ENCODE data around the gene KLHL29.
A peak's percentile ranks its signal among the peaks of the same experiment; 100 is the strongest.

The KLHL29 gene

DNA sequence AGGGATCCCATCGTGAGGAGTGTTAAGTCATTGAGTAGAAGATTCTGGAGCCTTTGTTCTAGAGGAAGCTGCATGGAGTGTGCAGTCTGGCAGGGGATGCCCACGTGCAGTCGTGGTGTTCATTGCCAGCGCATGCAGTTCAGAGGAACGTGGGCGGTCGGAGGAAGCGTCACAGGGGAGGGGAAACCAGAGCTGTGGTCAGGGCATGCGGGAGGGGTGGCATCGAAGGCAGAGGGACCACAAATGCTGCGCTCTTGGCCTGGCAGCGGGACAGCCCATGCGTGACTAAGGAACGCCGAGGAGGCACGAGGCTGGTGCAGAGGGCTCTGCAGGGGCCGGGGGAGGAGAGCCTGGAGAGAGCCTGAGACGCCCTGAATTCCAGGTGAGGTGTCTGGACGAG is 141.1 kb downstream of the KLHL29 start:
- Histone ChIP-seq H3K4me2 (ENCODE audit: insufficient read depth, low read length, poor library complexity, severe bottlenecking) (no peak overlapping the region), H3K9me3 (replicated peaks in 1 of 2; ENCODE audit: control insufficient read depth in 2 of 2, insufficient read depth in 1 of 2, low read depth in 1 of 2, low read length in 2 of 2) (no peaks in the 10 kb centered on the region), H3K18ac (ENCODE audit: low read length) (peak overlapping the region; percentile 87), H3K27me3 (ENCODE audit: control insufficient read depth in 3 of 3, insufficient read depth in 3 of 3, low read depth in 1 of 3, low read length in 3 of 3) (no peaks in the 10 kb centered on the region), H3K4ac (ENCODE audit: low read length) (no peak overlapping the region), H2BK15ac (ENCODE audit: low read length) (no peak overlapping the region), H3K79me1 (ENCODE audit: low read depth, low read length) (no peaks in the 10 kb centered on the region), H2BK12ac (ENCODE audit: low read length) (no peak overlapping the region), H2AK5ac (ENCODE audit: low read depth, low read length) (peak overlapping the region; percentile 16), H3K14ac (ENCODE audit: low read length) (no peak overlapping the region), H2AFZ (ENCODE audit: low read length) (no peak overlapping the region), H3K9ac (ENCODE audit: low read depth, low read length, poor library complexity) (no peak overlapping the region), H3K4me1 (ENCODE audit: control insufficient read depth in 2 of 2, insufficient read depth in 1 of 2, low read depth in 1 of 2, low read length in 2 of 2) (peaks cover 11 to 17% of the 10 kb centered on the region in 2 donors), H2BK120ac (ENCODE audit: low read depth, low read length) (no peak overlapping the region), H3K23ac (ENCODE audit: low read depth, low read length, poor library complexity) (no peak overlapping the region), H2BK5ac (ENCODE audit: low read length) (no peak overlapping the region), H4K8ac (ENCODE audit: low read depth, low read length) (no peak overlapping the region), H4K91ac (ENCODE audit: low read depth, low read length, poor library complexity) (no peak overlapping the region), H3K27ac (replicated peaks; ENCODE audit: low read length) (no peak overlapping the region), H3K36me3 (replicated peaks in 1 of 2; ENCODE audit: control insufficient read depth in 2 of 2, insufficient read depth in 2 of 2, low read length in 2 of 2) (no peaks in the 10 kb centered on the region), H3K4me3 (ENCODE audit: low read length in 2 of 2) (no peak overlapping the region)
- no CpG with 5 or more reads among the region's 19 CpGs for WGBS, 2 donors (ENCODE audit: extremely low coverage in 2 of 2, insufficient read length in 2 of 2, insufficient replicate concordance in 1 of 2)
- no peak for DNase-seq (ENCODE audit: low spot score)

DNA sequence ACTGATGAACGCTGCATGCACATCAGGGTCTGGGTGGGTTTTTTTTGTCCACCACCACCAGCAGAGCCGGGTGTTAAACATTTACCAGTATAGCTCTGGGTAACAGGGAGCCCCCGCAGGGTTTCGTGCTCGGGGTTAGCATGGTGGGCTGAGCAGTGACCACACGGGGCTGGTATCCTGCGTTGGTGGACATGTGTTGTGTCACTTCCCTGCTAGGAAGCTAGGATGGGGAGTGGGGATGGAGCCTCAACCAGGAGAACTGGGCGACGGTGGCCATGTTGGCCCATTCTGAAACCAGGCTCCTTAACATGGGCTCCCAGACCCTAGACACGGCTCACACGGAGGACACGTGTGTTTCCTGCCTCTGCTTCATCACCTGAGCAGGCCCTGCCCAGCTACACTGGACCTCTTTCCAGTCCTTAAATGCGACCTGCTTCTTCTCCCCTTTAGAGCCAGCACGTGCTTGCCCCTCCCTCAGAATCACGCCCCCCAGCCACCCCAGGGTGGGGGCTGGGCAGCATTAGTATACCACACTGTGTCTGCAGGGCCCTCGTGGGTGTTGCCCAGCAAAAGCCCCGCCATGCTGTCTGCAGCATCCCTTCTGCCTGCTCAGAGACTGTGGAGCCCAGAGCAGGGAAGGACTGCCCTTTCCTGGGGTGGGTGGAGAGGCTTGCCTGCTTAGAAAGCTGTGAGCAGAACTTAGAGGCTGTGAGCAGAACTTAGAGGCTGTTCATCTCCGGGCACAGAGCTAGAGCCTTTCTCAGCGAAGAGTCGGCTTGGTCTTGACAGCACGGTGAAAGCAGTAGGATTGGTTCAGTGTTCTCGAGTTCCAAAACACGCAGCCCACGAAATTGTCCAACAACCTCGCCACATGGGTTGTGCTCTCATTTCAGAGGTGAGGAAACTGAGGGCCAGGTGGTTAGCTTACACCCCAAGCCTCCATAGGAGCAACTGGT is 142.1 kb downstream of the KLHL29 start:
- peaks cover 11 to 17% of the 10 kb centered on the region in 2 donors for H3K4me1 ChIP-seq (ENCODE audit: control insufficient read depth in 2 of 2, insufficient read depth in 1 of 2, low read depth in 1 of 2, low read length in 2 of 2)
- H3K14ac ChIP-seq (ENCODE audit: low read length), result peak overlapping the region; percentile 42
- no peak overlapping the region for H3K4me2 ChIP-seq (ENCODE audit: insufficient read depth, low read length, poor library complexity, severe bottlenecking)
- no peaks in the 10 kb centered on the region for H3K9me3 ChIP-seq (replicated peaks in 1 of 2; ENCODE audit: control insufficient read depth in 2 of 2, insufficient read depth in 1 of 2, low read depth in 1 of 2, low read length in 2 of 2)
- no peak overlapping the region for H2AFZ ChIP-seq (ENCODE audit: low read length)
- no peak overlapping the region for H2BK120ac ChIP-seq (ENCODE audit: low read depth, low read length)
- peak overlapping the region; percentile 44 for H3K18ac ChIP-seq (ENCODE audit: low read length)
- no peak overlapping the region for H3K23ac ChIP-seq (ENCODE audit: low read depth, low read length, poor library complexity)
- H2BK15ac ChIP-seq (ENCODE audit: low read length), result no peak overlapping the region
- DNase-seq (ENCODE audit: low spot score), result no peak
- no peaks in the 10 kb centered on the region for H3K27me3 ChIP-seq (ENCODE audit: control insufficient read depth in 3 of 3, insufficient read depth in 3 of 3, low read depth in 1 of 3, low read length in 3 of 3)
- no peak overlapping the region for H2BK5ac ChIP-seq (ENCODE audit: low read length)
- H2AK5ac ChIP-seq (ENCODE audit: low read depth, low read length), result peak overlapping the region; percentile 16
- H3K36me3 ChIP-seq (replicated peaks in 1 of 2; ENCODE audit: control insufficient read depth in 2 of 2, insufficient read depth in 2 of 2, low read length in 2 of 2), result no peaks in the 10 kb centered on the region
- H3K27ac ChIP-seq (replicated peaks; ENCODE audit: low read length), result no peak overlapping the region
- no peak overlapping the region for H4K8ac ChIP-seq (ENCODE audit: low read depth, low read length)
- H3K9ac ChIP-seq (ENCODE audit: low read depth, low read length, poor library complexity), result no peak overlapping the region
- no peak overlapping the region for H2BK12ac ChIP-seq (ENCODE audit: low read length)
- no peak overlapping the region for H3K4ac ChIP-seq (ENCODE audit: low read length)
- WGBS, 2 donors (ENCODE audit: extremely low coverage in 2 of 2, insufficient read length in 2 of 2, insufficient replicate concordance in 1 of 2), result no CpG with 5 or more reads among the region's 25 CpGs
- no peak overlapping the region for H3K4me3 ChIP-seq (ENCODE audit: low read length in 2 of 2)
- H4K91ac ChIP-seq (ENCODE audit: low read depth, low read length, poor library complexity), result no peak overlapping the region
- H3K79me1 ChIP-seq (ENCODE audit: low read depth, low read length), result no peaks in the 10 kb centered on the region

GRCh38 chr2:23528171-23528570 is 143.2 kb downstream of the KLHL29 start:
- DNase-seq (ENCODE audit: low spot score), result no peak
- H2BK120ac ChIP-seq (ENCODE audit: low read depth, low read length), result no peak overlapping the region
- H3K4me2 ChIP-seq (ENCODE audit: insufficient read depth, low read length, poor library complexity, severe bottlenecking), result no peak overlapping the region
- no peaks in the 10 kb centered on the region for H3K79me1 ChIP-seq (ENCODE audit: low read depth, low read length)
- no peaks in the 10 kb centered on the region for H3K9me3 ChIP-seq (replicated peaks in 1 of 2; ENCODE audit: control insufficient read depth in 2 of 2, insufficient read depth in 1 of 2, low read depth in 1 of 2, low read length in 2 of 2)
- H3K14ac ChIP-seq (ENCODE audit: low read length), result no peak overlapping the region
- H2BK5ac ChIP-seq (ENCODE audit: low read length), result no peak overlapping the region
- H4K8ac ChIP-seq (ENCODE audit: low read depth, low read length), result no peak overlapping the region
- no peaks in the 10 kb centered on the region for H3K27me3 ChIP-seq (ENCODE audit: control insufficient read depth in 3 of 3, insufficient read depth in 3 of 3, low read depth in 1 of 3, low read length in 3 of 3)
- H3K36me3 ChIP-seq (replicated peaks in 1 of 2; ENCODE audit: control insufficient read depth in 2 of 2, insufficient read depth in 2 of 2, low read length in 2 of 2), result no peaks in the 10 kb centered on the region
- no peak overlapping the region for H3K23ac ChIP-seq (ENCODE audit: low read depth, low read length, poor library complexity)
- no peak overlapping the region for H3K4ac ChIP-seq (ENCODE audit: low read length)
- no peak overlapping the region for H2BK15ac ChIP-seq (ENCODE audit: low read length)
- no CpG with 5 or more reads among the region's 12 CpGs for WGBS, 2 donors (ENCODE audit: extremely low coverage in 2 of 2, insufficient read length in 2 of 2, insufficient replicate concordance in 1 of 2)
- H3K18ac ChIP-seq (ENCODE audit: low read length), result no peak overlapping the region
- no peak overlapping the region for H2AK5ac ChIP-seq (ENCODE audit: low read depth, low read length)
- no peak overlapping the region for H2BK12ac ChIP-seq (ENCODE audit: low read length)
- H3K4me1 ChIP-seq (ENCODE audit: control insufficient read depth in 2 of 2, insufficient read depth in 1 of 2, low read depth in 1 of 2, low read length in 2 of 2), result peaks cover 18 to 24% of the 10 kb centered on the region in 2 donors
- no peak overlapping the region for H4K91ac ChIP-seq (ENCODE audit: low read depth, low read length, poor library complexity)
- H2AFZ ChIP-seq (ENCODE audit: low read length), result no peak overlapping the region
- no peak overlapping the region for H3K9ac ChIP-seq (ENCODE audit: low read depth, low read length, poor library complexity)
- H3K4me3 ChIP-seq (ENCODE audit: low read length in 2 of 2), result no peak overlapping the region
- no peak overlapping the region for H3K27ac ChIP-seq (replicated peaks; ENCODE audit: low read length)

DNA sequence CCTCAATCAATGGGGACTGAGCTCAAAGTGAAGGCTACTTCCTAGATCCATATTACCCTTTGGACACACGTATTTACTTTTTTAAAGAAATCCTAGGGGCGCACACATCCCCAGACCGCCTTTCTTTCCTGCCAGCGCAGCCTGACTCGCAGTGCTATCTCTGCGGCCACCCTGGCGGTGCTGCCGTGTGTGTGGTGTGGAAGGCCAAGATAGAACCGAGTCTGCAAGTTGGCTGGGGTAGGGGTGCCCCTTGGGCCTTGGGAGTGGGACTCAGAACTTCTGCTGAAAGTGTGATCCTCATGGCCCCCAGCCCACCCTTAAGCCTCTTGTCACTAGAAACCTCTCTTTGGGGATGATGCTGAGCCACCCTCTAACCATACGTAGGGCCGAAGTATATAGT is 143.7 kb downstream of the KLHL29 start:
- Histone ChIP-seq H3K14ac (ENCODE audit: low read length) (no peak overlapping the region), H2BK12ac (ENCODE audit: low read length) (no peak overlapping the region), H2BK120ac (ENCODE audit: low read depth, low read length) (no peak overlapping the region), H2AFZ (ENCODE audit: low read length) (no peak overlapping the region), H2AK5ac (ENCODE audit: low read depth, low read length) (peak overlapping the region; percentile 25), H3K36me3 (replicated peaks in 1 of 2; ENCODE audit: control insufficient read depth in 2 of 2, insufficient read depth in 2 of 2, low read length in 2 of 2) (no peaks in the 10 kb centered on the region), H3K18ac (ENCODE audit: low read length) (no peak overlapping the region), H4K91ac (ENCODE audit: low read depth, low read length, poor library complexity) (no peak overlapping the region), H3K27me3 (ENCODE audit: control insufficient read depth in 3 of 3, insufficient read depth in 3 of 3, low read depth in 1 of 3, low read length in 3 of 3) (no peaks in the 10 kb centered on the region), H3K4me3 (ENCODE audit: low read length in 2 of 2) (no peak overlapping the region), H3K79me1 (ENCODE audit: low read depth, low read length) (no peaks in the 10 kb centered on the region), H3K4me2 (ENCODE audit: insufficient read depth, low read length, poor library complexity, severe bottlenecking) (no peak overlapping the region), H2BK5ac (ENCODE audit: low read length) (no peak overlapping the region), H3K4ac (ENCODE audit: low read length) (no peak overlapping the region), H3K23ac (ENCODE audit: low read depth, low read length, poor library complexity) (no peak overlapping the region), H3K27ac (replicated peaks; ENCODE audit: low read length) (no peak overlapping the region), H4K8ac (ENCODE audit: low read depth, low read length) (no peak overlapping the region), H3K9me3 (replicated peaks in 1 of 2; ENCODE audit: control insufficient read depth in 2 of 2, insufficient read depth in 1 of 2, low read depth in 1 of 2, low read length in 2 of 2) (no peaks in the 10 kb centered on the region), H3K9ac (ENCODE audit: low read depth, low read length, poor library complexity) (no peak overlapping the region), H3K4me1 (ENCODE audit: control insufficient read depth in 2 of 2, insufficient read depth in 1 of 2, low read depth in 1 of 2, low read length in 2 of 2) (peaks cover 22 to 24% of the 10 kb centered on the region in 2 donors), H2BK15ac (ENCODE audit: low read length) (no peak overlapping the region)
- DNase-seq (ENCODE audit: low spot score), result no peak
- no CpG with 5 or more reads among the region's 11 CpGs for WGBS, 2 donors (ENCODE audit: extremely low coverage in 2 of 2, insufficient read length in 2 of 2, insufficient replicate concordance in 1 of 2)
